ENCODE data around the gene CALY. TPM values are rescaled to one million over a fixed set of nuclear protein-coding genes. Genes with fewer than 3 reads are reported as not detected.

The CALY gene
- total RNA-seq, 1 experiment from 2014 or later = not detected

GRCh38 chr10:133309100-133309719, 27.5 kb downstream of the CALY start:
- H3K4me1 ChIP-seq = peaks cover 7% of the 10 kb centered on the region
- POLR2A ChIA-PET = no interaction called here
- Mint-ChIP-seq H3K27me3 (ENCODE audit: insufficient read depth, unreplicated experiment) (no peaks in the 10 kb centered on the region), H3K27ac (ENCODE audit: unreplicated experiment) (peak overlapping the region; percentile 100), H3K36me3 (ENCODE audit: insufficient read depth, unreplicated experiment) (peaks cover 41% of the 10 kb centered on the region), H3K4me1 (ENCODE audit: low read depth, unreplicated experiment) (peaks cover 16% of the 10 kb centered on the region), H3K9me3 (ENCODE audit: unreplicated experiment) (no peaks in the 10 kb centered on the region), H3K4me3 (ENCODE audit: unreplicated experiment) (peak overlapping the region; percentile 99)
- no TSS peak for BruUV-seq (replicated peaks)
- H3K4me3 ChIP-seq (ENCODE audit: low read depth, low read length) = peak overlapping the region; percentile 99
- peaks cover 6% of the 10 kb centered on the region for H3K36me3 ChIP-seq (ENCODE audit: control insufficient read depth, insufficient read depth, low read length)
- no peaks in the 10 kb centered on the region for H3K9me3 ChIP-seq
- no peak for TF ChIP-seq CTCF (IDR thresholded peaks at IDR 0.05; ENCODE audit: insufficient read depth in 1 of 2, low read depth in 1 of 2, low read length in 1 of 2, severe bottlenecking in 1 of 2, unreplicated experiment in 1 of 2)
- CTCF ChIA-PET = no interaction called here
- intact Hi-C loops (cut with micrococcal nuclease; ENCODE audit: unreplicated experiment) = loop anchor here (1.0 to 5.0 kb wide), 5 partner anchors 47 to 167 kb away; partner anchors contain the start of genes MTG1 and PAOX
- DNase-seq = peak; percentile 95 to 97
- no peaks in the 10 kb centered on the region for H3K27me3 ChIP-seq (replicated peaks; ENCODE audit: control insufficient read depth, insufficient read depth, low read length)

GRCh38 chr10:133308421-133309099, 28.1 kb downstream of the CALY start, which contains the start of the genes TUBGCP2 and ZNF511:
TSS of gene TUBGCP2 (minus strand) at chr10:133308872. CDS start at chr10:133302941, 5,931 bp downstream.
TSS of gene ZNF511 (plus strand) at chr10:133308914. CDS start at chr10:133308944, 30 bp downstream.
- Mint-ChIP-seq H3K27me3 (ENCODE audit: insufficient read depth, unreplicated experiment) (no peaks in the 10 kb centered on the region), H3K36me3 (ENCODE audit: insufficient read depth, unreplicated experiment) (peaks cover 39% of the 10 kb centered on the region), H3K4me1 (ENCODE audit: low read depth, unreplicated experiment) (peaks cover 16% of the 10 kb centered on the region), H3K9me3 (ENCODE audit: unreplicated experiment) (no peaks in the 10 kb centered on the region), H3K27ac (ENCODE audit: unreplicated experiment) (peak within 1 kb of the TSS; percentile 100), H3K4me3 (ENCODE audit: unreplicated experiment) (peak within 1 kb of the TSS; percentile 99)
- Histone ChIP-seq H3K27me3 (replicated peaks; ENCODE audit: control insufficient read depth, insufficient read depth, low read length) (no peaks in the 10 kb centered on the region), H3K36me3 (ENCODE audit: control insufficient read depth, insufficient read depth, low read length) (peaks cover 6% of the 10 kb centered on the region), H3K9me3 (no peaks in the 10 kb centered on the region), H3K4me3 (ENCODE audit: low read depth, low read length) (peak within 1 kb of the TSS; percentile 99), H3K4me1 (peaks cover 7% of the 10 kb centered on the region)
- ChIA-PET CTCF (interaction anchor here (1.0 to 1.7 kb wide), 3 partner anchors 9 to 63 kb away, joined by 4 to 7 read pairs (median 5); no protein-coding TSS in a partner anchor), POLR2A (no interaction called here)
- TSS peak; percentile 50 for BruUV-seq (replicated peaks)
- DNase-seq = peak; percentile 87 to 95
- intact Hi-C loops (cut with micrococcal nuclease; ENCODE audit: unreplicated experiment) = loop anchor here (1.0 to 5.0 kb wide), 5 partner anchors 46 to 166 kb away; partner anchors contain the start of genes MTG1 and PAOX
- TF ChIP-seq CTCF (IDR thresholded peaks at IDR 0.05; ENCODE audit: insufficient read depth in 1 of 2, low read depth in 1 of 2, low read length in 1 of 2, severe bottlenecking in 1 of 2, unreplicated experiment in 1 of 2) = peak in 1 of 2 experiments; percentile 39

- peak; percentile 93 to 99 for TF ChIP-seq CTCF (IDR thresholded peaks at IDR 0.05; ENCODE audit: insufficient read depth in 1 of 2, low read depth in 1 of 2, low read length in 1 of 2, severe bottlenecking in 1 of 2, unreplicated experiment in 1 of 2)
- Mint-ChIP-seq H3K36me3 (ENCODE audit: insufficient read depth, unreplicated experiment) (peaks cover 41% of the 10 kb centered on the region), H3K27me3 (ENCODE audit: insufficient read depth, unreplicated experiment) (no peaks in the 10 kb centered on the region), H3K4me3 (ENCODE audit: unreplicated experiment) (peak overlapping the region; percentile 99), H3K4me1 (ENCODE audit: low read depth, unreplicated experiment) (peaks cover 16% of the 10 kb centered on the region), H3K9me3 (ENCODE audit: unreplicated experiment) (no peaks in the 10 kb centered on the region), H3K27ac (ENCODE audit: unreplicated experiment) (peak overlapping the region; percentile 100)
- CTCF ChIA-PET = interaction anchor here (0.5 to 1.7 kb wide), 8 partner anchors 9 to 212 kb away, joined by 3 to 7 read pairs (median 4); no protein-coding TSS in a partner anchor
- H3K4me3 ChIP-seq (ENCODE audit: low read depth, low read length) = peak overlapping the region; percentile 99
- peak; percentile 91 to 94 for DNase-seq
- H3K27me3 ChIP-seq (replicated peaks; ENCODE audit: control insufficient read depth, insufficient read depth, low read length) = no peaks in the 10 kb centered on the region
- peaks cover 7% of the 10 kb centered on the region for H3K4me1 ChIP-seq
- intact Hi-C loops (cut with micrococcal nuclease; ENCODE audit: unreplicated experiment) = loop anchor here (1.0 to 5.0 kb wide), 5 partner anchors 30 to 166 kb away; partner anchors contain the start of gene PAOX
- no TSS peak for BruUV-seq (replicated peaks)
- POLR2A ChIA-PET = interaction anchor here (0.7 kb wide), 1 partner anchor 29 kb away, joined by 5 read pairs; no protein-coding TSS in a partner anchor
- H3K36me3 ChIP-seq (ENCODE audit: control insufficient read depth, insufficient read depth, low read length) = peaks cover 6% of the 10 kb centered on the region
- no peaks in the 10 kb centered on the region for H3K9me3 ChIP-seq
These were observed 28.8 kb downstream of the CALY start for GRCh38 chr10:133307776-133308420.

Data from Caco-2 (cell line).